ENCODE measurements around the gene CADM2. TPM values are rescaled to one million over a fixed set of nuclear protein-coding genes. Genes with fewer than 3 reads are reported as not detected.

Gene CADM2
- total and polyA plus RNA-seq, 2 donors (not counting 3 experiments of a cell fraction or from before 2014, with no cell fraction given) = not detected

DNA sequence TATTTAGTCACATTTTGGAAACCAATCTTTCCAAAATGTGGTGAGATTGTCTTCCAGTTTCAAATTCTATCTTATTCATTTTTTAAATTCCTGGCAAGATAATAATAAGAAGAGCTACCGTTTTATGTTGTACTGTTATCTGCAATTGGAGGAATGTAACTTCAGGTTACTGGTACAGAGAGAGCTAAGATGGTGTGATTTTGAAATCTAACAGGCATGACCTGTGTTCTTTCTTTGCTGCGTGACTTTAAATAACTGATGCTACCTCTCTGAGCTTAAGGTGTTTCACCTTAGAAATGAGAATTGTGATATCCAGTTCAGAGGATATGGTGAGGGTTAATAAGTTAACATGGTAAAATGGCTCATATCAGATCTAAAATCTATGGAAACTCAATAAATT is 21.7 kb downstream of the CADM2 start:
- Histone ChIP-seq H3K27ac (ENCODE audit: insufficient read depth, low read depth, low read length) (no peak overlapping the region), H3K9me3 (replicated peaks; ENCODE audit: control insufficient read depth, insufficient read depth, low read length) (no peaks in the 10 kb centered on the region), H3K79me2 (ENCODE audit: control insufficient read depth, insufficient read depth, low read length) (no peaks in the 10 kb centered on the region), H3K9ac (replicated peaks; ENCODE audit: extremely low read depth, insufficient read depth, low read length) (no peak overlapping the region), H3K4me3 (replicated peaks in 1 of 3; ENCODE audit: insufficient read depth in 1 of 3, low read depth in 1 of 3, low read length in 3 of 3) (no peak overlapping the region), H2AFZ (ENCODE audit: low read depth, low read length) (no peak overlapping the region), H3K36me3 (ENCODE audit: control insufficient read depth in 2 of 2, extremely low read depth in 1 of 2, insufficient read depth in 2 of 2, low read length in 2 of 2) (no peaks in the 10 kb centered on the region), H3K27me3 (ENCODE audit: control insufficient read depth in 2 of 2, insufficient read depth in 2 of 2, low read length in 2 of 2) (no peaks in the 10 kb centered on the region), H3K4me1 (ENCODE audit: control insufficient read depth, extremely low read depth, insufficient read depth, low read length) (no peaks in the 10 kb centered on the region), H3K9me1 (replicated peaks; ENCODE audit: control insufficient read depth, extremely low read depth, insufficient read depth, low read length) (no peaks in the 10 kb centered on the region), H3K4me2 (ENCODE audit: insufficient read depth, low read length) (no peak overlapping the region), H4K20me1 (replicated peaks; ENCODE audit: control insufficient read depth, extremely low read depth, insufficient read depth, low read length) (no peaks in the 10 kb centered on the region)
- dilution Hi-C loops (cut with MboI; ENCODE audit: extremely low pct_ligation_motif_present, low sequenced_read_pairs) = no loop called here
- CTCF ChIA-PET = no interaction called here
- no peak for FAIRE-seq
- TF ChIP-seq GATA2 (IDR thresholded peaks at IDR 0.05; ENCODE audit: insufficient read depth, insufficient read length, low read depth, low read length) (no peak), EZH2 (IDR thresholded peaks at IDR 0.05; ENCODE audit: borderline replicate concordance, low read depth, low read length, severe bottlenecking) (no peak), POLR2AphosphoS5 (IDR thresholded peaks at IDR 0.05; ENCODE audit: insufficient read depth, low read depth, low read length) (no peak), FOS (IDR thresholded peaks at IDR 0.05; ENCODE audit: borderline replicate concordance, insufficient read depth, low read length) (no peak), MYC (IDR thresholded peaks at IDR 0.05; ENCODE audit: low read depth, low read length) (no peak), POLR2A (IDR thresholded peaks at IDR 0.05; ENCODE audit: low read depth, low read length) (no peak), JUN (IDR thresholded peaks at IDR 0.05; ENCODE audit: borderline replicate concordance, insufficient read depth, insufficient read length, low read depth) (no peak)
- TF ChIP-seq, protein P1, sequence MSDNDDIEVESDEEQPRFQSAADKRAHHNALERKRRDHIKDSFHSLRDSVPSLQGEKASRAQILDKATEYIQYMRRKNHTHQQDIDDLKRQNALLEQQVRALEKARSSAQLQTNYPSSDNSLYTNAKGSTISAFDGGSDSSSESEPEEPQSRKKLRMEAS (IDR thresholded peaks at IDR 0.05; ENCODE audit: insufficient read depth, insufficient read length) = no peak
- TF ChIP-seq, protein P2, sequence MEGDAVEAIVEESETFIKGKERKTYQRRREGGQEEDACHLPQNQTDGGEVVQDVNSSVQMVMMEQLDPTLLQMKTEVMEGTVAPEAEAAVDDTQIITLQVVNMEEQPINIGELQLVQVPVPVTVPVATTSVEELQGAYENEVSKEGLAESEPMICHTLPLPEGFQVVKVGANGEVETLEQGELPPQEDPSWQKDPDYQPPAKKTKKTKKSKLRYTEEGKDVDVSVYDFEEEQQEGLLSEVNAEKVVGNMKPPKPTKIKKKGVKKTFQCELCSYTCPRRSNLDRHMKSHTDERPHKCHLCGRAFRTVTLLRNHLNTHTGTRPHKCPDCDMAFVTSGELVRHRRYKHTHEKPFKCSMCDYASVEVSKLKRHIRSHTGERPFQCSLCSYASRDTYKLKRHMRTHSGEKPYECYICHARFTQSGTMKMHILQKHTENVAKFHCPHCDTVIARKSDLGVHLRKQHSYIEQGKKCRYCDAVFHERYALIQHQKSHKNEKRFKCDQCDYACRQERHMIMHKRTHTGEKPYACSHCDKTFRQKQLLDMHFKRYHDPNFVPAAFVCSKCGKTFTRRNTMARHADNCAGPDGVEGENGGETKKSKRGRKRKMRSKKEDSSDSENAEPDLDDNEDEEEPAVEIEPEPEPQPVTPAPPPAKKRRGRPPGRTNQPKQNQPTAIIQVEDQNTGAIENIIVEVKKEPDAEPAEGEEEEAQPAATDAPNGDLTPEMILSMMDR (IDR thresholded peaks at IDR 0.05; ENCODE audit: extremely low read depth in 1 of 2, insufficient read depth in 1 of 2, low read depth in 1 of 2, low read length in 2 of 2) = no peak
- intact Hi-C loops (cut with micrococcal nuclease) = no loop called here
- BruUV-seq (replicated peaks) = no TSS peak
- POLR2A ChIA-PET = no interaction called here
- no peak for DNase-seq (ENCODE audit: low read depth, low spot score)
